ENCODE measurements around the gene FMN2. TPM values are rescaled to one million over a fixed set of nuclear protein-coding genes. Genes with fewer than 3 reads are reported as not detected.
A peak's percentile ranks its signal among the peaks of the same experiment; 100 is the strongest.

FMN2 gene
- polyA plus RNA-seq, 6 donors from 2014 or later = not detected

- no peak overlapping the region for H3K27ac Mint-ChIP-seq
- no peaks in the 10 kb centered on the region for H3K4me1 Mint-ChIP-seq
- H3K27me3 Mint-ChIP-seq = peaks cover 0 to 3% (median 0%) of the 10 kb centered on the region in 3 donors
- no peak for DNase-seq
- peaks cover 0 to 14% (median 7%) of the 10 kb centered on the region in 7 donors for H3K9me3 Mint-ChIP-seq
- no peak overlapping the region for H3K4me3 Mint-ChIP-seq
- ATAC-seq (ENCODE audit: low read depth in 2 of 2) = no peak
- no peaks in the 10 kb centered on the region for H3K36me3 Mint-ChIP-seq
Measured at GRCh38 chr1:240415532-240415931, 323.8 kb downstream of the FMN2 start.

GRCh38 chr1:240417317-240417716 is 325.6 kb downstream of the FMN2 start:
- no peak overlapping the region for H3K27ac Mint-ChIP-seq
- H3K4me1 Mint-ChIP-seq = no peaks in the 10 kb centered on the region
- H3K4me3 Mint-ChIP-seq = no peak overlapping the region
- no peaks in the 10 kb centered on the region for H3K27me3 Mint-ChIP-seq
- H3K36me3 Mint-ChIP-seq = no peaks in the 10 kb centered on the region
- peaks cover 0 to 9% (median 4%) of the 10 kb centered on the region in 7 donors for H3K9me3 Mint-ChIP-seq
- ATAC-seq (ENCODE audit: low read depth in 2 of 2) (no peak), DNase-seq (no peak)

- Mint-ChIP-seq H3K9me3 (peaks cover 0 to 17% (median 4%) of the 10 kb centered on the region in 7 donors), H3K4me3 (no peak overlapping the region), H3K36me3 (no peaks in the 10 kb centered on the region), H3K27me3 (no peaks in the 10 kb centered on the region), H3K4me1 (no peaks in the 10 kb centered on the region), H3K27ac (no peak overlapping the region)
- ATAC-seq (ENCODE audit: low read depth in 2 of 2) = no peak
- DNase-seq = no peak
Measured at GRCh38 chr1:240420766-240421165, 329.1 kb downstream of the FMN2 start.

GRCh38 chr1:240423246-240423924 is 331.7 kb downstream of the FMN2 start:
- no peaks in the 10 kb centered on the region for H3K36me3 Mint-ChIP-seq
- no peak for ATAC-seq (ENCODE audit: low read depth in 2 of 2)
- no peaks in the 10 kb centered on the region for H3K4me1 Mint-ChIP-seq
- no peaks in the 10 kb centered on the region for H3K27me3 Mint-ChIP-seq
- H3K27ac Mint-ChIP-seq = no peak overlapping the region
- no peak for DNase-seq
- H3K4me3 Mint-ChIP-seq = no peak overlapping the region
- peaks cover 0 to 13% (median 2%) of the 10 kb centered on the region in 7 donors for H3K9me3 Mint-ChIP-seq

- H3K27ac Mint-ChIP-seq = no peak overlapping the region
- peaks cover 0 to 17% (median 2%) of the 10 kb centered on the region in 7 donors for H3K9me3 Mint-ChIP-seq
- no peaks in the 10 kb centered on the region for H3K36me3 Mint-ChIP-seq
- no peaks in the 10 kb centered on the region for H3K27me3 Mint-ChIP-seq
- no peaks in the 10 kb centered on the region for H3K4me1 Mint-ChIP-seq
- no peak overlapping the region for H3K4me3 Mint-ChIP-seq
- DNase-seq = no peak
- ATAC-seq (ENCODE audit: low read depth in 2 of 2) = no peak
Measured at GRCh38 chr1:240424740-240425464, 333.2 kb downstream of the FMN2 start.

GRCh38 chr1:240426051-240426450 is 334.4 kb downstream of the FMN2 start:
- Mint-ChIP-seq H3K9me3 (peaks cover 0 to 12% (median 0%) of the 10 kb centered on the region in 7 donors), H3K36me3 (no peaks in the 10 kb centered on the region), H3K4me1 (no peaks in the 10 kb centered on the region), H3K4me3 (no peak overlapping the region), H3K27me3 (no peaks in the 10 kb centered on the region), H3K27ac (no peak overlapping the region)
- ATAC-seq (ENCODE audit: low read depth in 2 of 2) (no peak), DNase-seq (no peak)

- H3K27ac Mint-ChIP-seq = no peak overlapping the region
- H3K27me3 Mint-ChIP-seq = no peaks in the 10 kb centered on the region
- no peak overlapping the region for H3K4me3 Mint-ChIP-seq
- DNase-seq (no peak), ATAC-seq (ENCODE audit: low read depth in 2 of 2) (no peak)
- no peaks in the 10 kb centered on the region for H3K36me3 Mint-ChIP-seq
- H3K9me3 Mint-ChIP-seq = peaks cover 0 to 2% (median 0%) of the 10 kb centered on the region in 7 donors
- no peaks in the 10 kb centered on the region for H3K4me1 Mint-ChIP-seq
Measured at GRCh38 chr1:240435996-240436566, 344.4 kb downstream of the FMN2 start.

GRCh38 chr1:240441669-240442068 is 350.0 kb downstream of the FMN2 start:
- ATAC-seq (ENCODE audit: low read depth in 2 of 2) (no peak), DNase-seq (no peak)
- Mint-ChIP-seq H3K4me3 (no peak overlapping the region), H3K36me3 (no peaks in the 10 kb centered on the region), H3K27ac (peak overlapping the region in 1 of 6 donors; percentile 34), H3K9me3 (no peaks in the 10 kb centered on the region), H3K4me1 (no peaks in the 10 kb centered on the region), H3K27me3 (no peaks in the 10 kb centered on the region)

GRCh38 chr1:240445369-240445768 is 353.7 kb downstream of the FMN2 start:
- Mint-ChIP-seq H3K36me3 (no peaks in the 10 kb centered on the region), H3K27ac (no peak overlapping the region), H3K27me3 (no peaks in the 10 kb centered on the region), H3K9me3 (peaks cover 0 to 2% (median 0%) of the 10 kb centered on the region in 7 donors), H3K4me3 (no peak overlapping the region), H3K4me1 (no peaks in the 10 kb centered on the region)
- DNase-seq = no peak
- no peak for ATAC-seq (ENCODE audit: low read depth in 2 of 2)

GRCh38 chr1:240455228-240455821 is 363.6 kb downstream of the FMN2 start:
- Mint-ChIP-seq H3K9me3 (peaks cover 0 to 2% (median 0%) of the 10 kb centered on the region in 7 donors), H3K27me3 (no peaks in the 10 kb centered on the region), H3K36me3 (no peaks in the 10 kb centered on the region), H3K27ac (no peak overlapping the region), H3K4me1 (no peaks in the 10 kb centered on the region), H3K4me3 (no peak overlapping the region)
- no peak for ATAC-seq (ENCODE audit: low read depth in 2 of 2)
- no peak for DNase-seq

GRCh38 chr1:240457203-240457602 is 365.5 kb downstream of the FMN2 start:
- peaks cover 0 to 2% (median 0%) of the 10 kb centered on the region in 7 donors for H3K9me3 Mint-ChIP-seq
- no peak for ATAC-seq (ENCODE audit: low read depth in 2 of 2)
- no peak overlapping the region for H3K27ac Mint-ChIP-seq
- no peak overlapping the region for H3K4me3 Mint-ChIP-seq
- no peak for DNase-seq
- H3K36me3 Mint-ChIP-seq = no peaks in the 10 kb centered on the region
- H3K4me1 Mint-ChIP-seq = no peaks in the 10 kb centered on the region
- H3K27me3 Mint-ChIP-seq = no peaks in the 10 kb centered on the region

GRCh38 chr1:240462277-240462676 is 370.6 kb downstream of the FMN2 start:
- Mint-ChIP-seq H3K27me3 (no peaks in the 10 kb centered on the region), H3K4me1 (peaks cover 0 to 3% (median 0%) of the 10 kb centered on the region in 3 donors), H3K9me3 (peaks cover 0 to 2% (median 0%) of the 10 kb centered on the region in 7 donors), H3K36me3 (no peaks in the 10 kb centered on the region), H3K27ac (no peak overlapping the region), H3K4me3 (no peak overlapping the region)
- no peak for ATAC-seq (ENCODE audit: low read depth in 2 of 2)
- no peak for DNase-seq

GRCh38 chr1:240462766-240463395 is 371.2 kb downstream of the FMN2 start:
- DNase-seq (no peak), ATAC-seq (ENCODE audit: low read depth in 2 of 2) (no peak)
- no peak overlapping the region for H3K4me3 Mint-ChIP-seq
- H3K4me1 Mint-ChIP-seq = peaks cover 0 to 3% (median 0%) of the 10 kb centered on the region in 3 donors
- no peaks in the 10 kb centered on the region for H3K36me3 Mint-ChIP-seq
- peaks cover 0 to 2% (median 0%) of the 10 kb centered on the region in 7 donors for H3K9me3 Mint-ChIP-seq
- H3K27me3 Mint-ChIP-seq = no peaks in the 10 kb centered on the region
- H3K27ac Mint-ChIP-seq = no peak overlapping the region

All from naive B cell (primary cell).